ENCODE measurements around the gene HS3ST2.

GRCh38 chr16:22897184-22897583, 83.2 kb downstream of the HS3ST2 start:
- TF ChIP-seq, protein P1, sequence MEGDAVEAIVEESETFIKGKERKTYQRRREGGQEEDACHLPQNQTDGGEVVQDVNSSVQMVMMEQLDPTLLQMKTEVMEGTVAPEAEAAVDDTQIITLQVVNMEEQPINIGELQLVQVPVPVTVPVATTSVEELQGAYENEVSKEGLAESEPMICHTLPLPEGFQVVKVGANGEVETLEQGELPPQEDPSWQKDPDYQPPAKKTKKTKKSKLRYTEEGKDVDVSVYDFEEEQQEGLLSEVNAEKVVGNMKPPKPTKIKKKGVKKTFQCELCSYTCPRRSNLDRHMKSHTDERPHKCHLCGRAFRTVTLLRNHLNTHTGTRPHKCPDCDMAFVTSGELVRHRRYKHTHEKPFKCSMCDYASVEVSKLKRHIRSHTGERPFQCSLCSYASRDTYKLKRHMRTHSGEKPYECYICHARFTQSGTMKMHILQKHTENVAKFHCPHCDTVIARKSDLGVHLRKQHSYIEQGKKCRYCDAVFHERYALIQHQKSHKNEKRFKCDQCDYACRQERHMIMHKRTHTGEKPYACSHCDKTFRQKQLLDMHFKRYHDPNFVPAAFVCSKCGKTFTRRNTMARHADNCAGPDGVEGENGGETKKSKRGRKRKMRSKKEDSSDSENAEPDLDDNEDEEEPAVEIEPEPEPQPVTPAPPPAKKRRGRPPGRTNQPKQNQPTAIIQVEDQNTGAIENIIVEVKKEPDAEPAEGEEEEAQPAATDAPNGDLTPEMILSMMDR (IDR thresholded peaks at IDR 0.05): no peak
- TF ChIP-seq ZFX (IDR thresholded peaks at IDR 0.05; ENCODE audit: borderline replicate concordance): no peak
